PC-3 (cell line): Measurements from ENCODE around the gene IQCB1.

Experiments
- CTCF ChIP-seq: fragments of 300-600 bp; sonication (generic); conservative IDR thresholded peaks from 2 replicates; pipeline ENCODE4 v1.5.1; 2017; ENCODE audit warnings: antibody characterized with exemption, low read depth, mild to moderate bottlenecking, low read length
- EZH2 ChIP-seq: fragments of 300-600 bp; sonication (generic); IDR thresholded peaks from one replicate; pipeline ENCODE4 v1.6.1; 2017; ENCODE audit warnings: antibody characterized with exemption, mild to moderate bottlenecking, low read length; ENCODE audit not compliant: unreplicated experiment
- EZH2phosphoT487 ChIP-seq: fragments of 300-600 bp; sonication (generic); IDR thresholded peaks from 2 replicates; pipeline ENCODE4 v1.6.1; 2018; ENCODE audit warnings: mild to moderate bottlenecking, antibody characterized with exemption, low read length, borderline replicate concordance

DNA sequence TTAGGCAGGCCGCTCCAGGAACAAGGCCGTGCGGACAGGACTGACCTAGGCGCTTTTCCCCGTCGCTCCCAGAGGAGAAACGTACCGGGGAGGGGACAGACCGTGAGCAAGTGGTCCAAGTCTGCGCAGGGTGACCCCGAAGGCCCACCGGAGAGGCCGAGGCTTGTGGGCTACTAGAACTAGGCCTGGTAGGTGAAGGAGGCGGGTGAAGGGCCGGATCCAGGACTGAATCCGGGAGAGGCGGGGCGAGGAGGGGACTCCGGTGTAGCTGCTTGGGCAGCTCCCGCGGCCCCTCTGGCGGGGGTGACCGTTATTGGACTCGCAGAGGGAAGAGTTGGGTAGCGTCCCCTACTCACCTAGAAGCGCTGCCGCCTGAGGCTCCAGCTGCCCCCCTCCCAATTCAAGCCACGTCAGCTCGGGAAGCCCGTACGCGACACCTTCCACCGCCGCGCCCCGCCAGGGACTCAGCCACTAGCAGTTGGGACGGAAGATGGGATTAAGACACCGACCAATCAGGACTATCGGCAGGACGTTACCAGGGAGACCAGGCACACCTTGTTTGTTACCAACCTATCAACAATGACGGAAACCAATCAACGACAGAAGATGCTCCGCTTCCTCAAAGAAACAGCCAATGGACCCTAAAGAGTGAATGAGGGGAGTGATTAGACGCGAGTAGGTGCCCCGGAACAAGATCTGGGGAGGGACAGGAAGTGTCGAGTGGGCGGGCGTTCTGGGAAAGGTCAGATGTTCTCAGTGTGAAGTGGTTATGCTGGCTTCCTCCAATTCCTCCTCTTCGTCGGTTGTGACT is 85.4 kb downstream of the IQCB1 start, which contains the start of gene GOLGB1:
- TF ChIP-seq CTCF (no peak), EZH2 (no peak), EZH2phosphoT487 (no peak)
